ENCODE measurements around the gene CD300LD. TPM values are rescaled to one million over a fixed set of nuclear protein-coding genes. Genes with fewer than 3 reads are reported as not detected.
A peak's percentile ranks its signal among the peaks of the same experiment; 100 is the strongest.

The CD300LD gene
- total RNA-seq, 8 experiments from 2014 or later, result 0.25 to 0.33 TPM; not detected in 6

GRCh38 chr17:74624131-74624530 lies 32.0 kb upstream of the CD300LD start:
- no peak for ATAC-seq (replicated peaks in 6 of 8)
- H3K4me1 ChIP-seq (replicated peaks in 1 of 2), result no peaks in the 10 kb centered on the region
- in situ Hi-C loops (cut with MboI; ENCODE audit: low pct_unique_long_range_greater_than_20kb in 2 of 9, low sequenced_read_pairs in 9 of 9, unreplicated experiment in 9 of 9), result loop anchor here in 1 of 9 experiments (25.0 kb wide), 1 partner anchor 88 kb away; the partner anchor contains the start of gene CD300LF
- H3K4me3 ChIP-seq, result no peak overlapping the region
- no peak overlapping the region for H3K27ac ChIP-seq
- 100% methylated on average over 1 of the region's 1 CpG; no CpG with 5 or more reads in 9 of the 10 experiments for WGBS, 10 experiments

GRCh38 chr17:74623693-74624093 lies 31.6 kb upstream of the CD300LD start, which contains the start of gene CD300E:
TSS of gene CD300E (minus strand) at chr17:74623738. CDS start at chr17:74623621, 117 bp downstream.
- no peaks in the 10 kb centered on the region for H3K4me1 ChIP-seq (replicated peaks in 1 of 2)
- H3K4me3 ChIP-seq, result no peak within 1 kb of the TSS
- WGBS, 10 experiments, result 0 to 70% (median 50%) methylated on average over 1 to 5 of the region's 5 CpGs; no CpG with 5 or more reads in 1 of the 10 experiments
- no peak within 1 kb of the TSS for H3K27ac ChIP-seq
- ATAC-seq (replicated peaks in 6 of 8), result no peak
- in situ Hi-C loops (cut with MboI; ENCODE audit: low pct_unique_long_range_greater_than_20kb in 2 of 9, low sequenced_read_pairs in 9 of 9, unreplicated experiment in 9 of 9), result loop anchor here in 1 of 9 experiments (25.0 kb wide), 1 partner anchor 89 kb away; the partner anchor contains the start of gene CD300LF

- whole genome bisulfite sequencing, 10 experiments, result 0 to 83% (median 78%) methylated on average over 1 of the region's 2 CpGs; no CpG with 5 or more reads in 6 of the 10 experiments
- in situ Hi-C loops (cut with MboI; ENCODE audit: low pct_unique_long_range_greater_than_20kb in 2 of 9, low sequenced_read_pairs in 9 of 9, unreplicated experiment in 9 of 9), result loop anchor here in 1 of 9 experiments (25.0 kb wide), 1 partner anchor 93 kb away; the partner anchor contains the start of gene CD300LF
- ATAC-seq (replicated peaks in 6 of 8), result no peak
- Histone ChIP-seq H3K4me1 (replicated peaks in 1 of 2) (no peaks in the 10 kb centered on the region), H3K27ac (no peak overlapping the region), H3K4me3 (no peak overlapping the region)
These were observed 27.1 kb upstream of the CD300LD start for GRCh38 chr17:74619077-74619673.

GRCh38 chr17:74618451-74618850 lies 26.4 kb upstream of the CD300LD start:
- WGBS, 10 experiments, result 0 to 100% (median 28%) methylated on average over 1 to 2 of the region's 3 CpGs; no CpG with 5 or more reads in 6 of the 10 experiments

GRCh38 chr17:74616696-74617095 lies 24.6 kb upstream of the CD300LD start:
- ATAC-seq (replicated peaks in 6 of 8), result no peak
- Histone ChIP-seq H3K4me3 (no peak overlapping the region), H3K4me1 (replicated peaks in 1 of 2) (no peaks in the 10 kb centered on the region), H3K27ac (no peak overlapping the region)
- WGBS, 10 experiments, result 7 to 100% (median 88%) methylated on average over 1 to 3 of the region's 7 CpGs; no CpG with 5 or more reads in 6 of the 10 experiments
- in situ Hi-C loops (cut with MboI; ENCODE audit: low pct_unique_long_range_greater_than_20kb in 2 of 9, low sequenced_read_pairs in 9 of 9, unreplicated experiment in 9 of 9), result loop anchor here in 1 of 9 experiments (25.0 kb wide), 1 partner anchor 96 kb away; the partner anchor contains the start of gene CD300LF

More at GRCh38 chr17:74618451-74618850, 26.4 kb upstream of the CD300LD start:
- in situ Hi-C loops (cut with MboI; ENCODE audit: low pct_unique_long_range_greater_than_20kb in 2 of 9, low sequenced_read_pairs in 9 of 9, unreplicated experiment in 9 of 9), result loop anchor here in 1 of 9 experiments (25.0 kb wide), 1 partner anchor 94 kb away; the partner anchor contains the start of gene CD300LF
- H3K4me3 ChIP-seq, result no peak overlapping the region
- ATAC-seq (replicated peaks in 6 of 8), result no peak
- H3K4me1 ChIP-seq (replicated peaks in 1 of 2), result no peaks in the 10 kb centered on the region
- H3K27ac ChIP-seq, result no peak overlapping the region

- WGBS, 10 experiments, result 18% methylated on average over 4 of the region's 6 CpGs; no CpG with 5 or more reads in 9 of the 10 experiments
- in situ Hi-C loops (cut with MboI; ENCODE audit: low pct_unique_long_range_greater_than_20kb in 2 of 9, low sequenced_read_pairs in 9 of 9, unreplicated experiment in 9 of 9), result loop anchor here in 1 of 9 experiments (25.0 kb wide), 1 partner anchor 100 kb away; the partner anchor contains the start of gene CD300LF
These were observed 20.0 kb upstream of the CD300LD start for GRCh38 chr17:74612046-74612445.

GRCh38 chr17:74610108-74610507 lies 18.0 kb upstream of the CD300LD start:
- WGBS, 10 experiments, result 0 to 83% (median 18%) methylated on average over 1 to 2 of the region's 2 CpGs; no CpG with 5 or more reads in 3 of the 10 experiments
- Histone ChIP-seq H3K4me3 (no peak overlapping the region), H3K27ac (no peak overlapping the region), H3K4me1 (replicated peaks in 1 of 2) (peaks cover 0 to 4% of the 10 kb centered on the region in 2 donors)
- no peak for ATAC-seq (replicated peaks in 6 of 8)
- in situ Hi-C loops (cut with MboI; ENCODE audit: low pct_unique_long_range_greater_than_20kb in 2 of 9, low sequenced_read_pairs in 9 of 9, unreplicated experiment in 9 of 9), result loop anchor here in 1 of 9 experiments (25.0 kb wide), 1 partner anchor 102 kb away; the partner anchor contains the start of gene CD300LF

More at GRCh38 chr17:74612046-74612445, 20.0 kb upstream of the CD300LD start:
- Histone ChIP-seq H3K27ac (no peak overlapping the region), H3K4me3 (no peak overlapping the region), H3K4me1 (replicated peaks in 1 of 2) (no peaks in the 10 kb centered on the region)
- ATAC-seq (replicated peaks in 6 of 8), result no peak

GRCh38 chr17:74608511-74608910 lies 16.4 kb upstream of the CD300LD start:
- Histone ChIP-seq H3K4me1 (replicated peaks in 1 of 2) (peaks cover 0 to 4% of the 10 kb centered on the region in 2 donors), H3K4me3 (no peak overlapping the region), H3K27ac (no peak overlapping the region)
- in situ Hi-C loops (cut with MboI; ENCODE audit: low pct_unique_long_range_greater_than_20kb in 2 of 9, low sequenced_read_pairs in 9 of 9, unreplicated experiment in 9 of 9), result loop anchor here in 1 of 9 experiments (25.0 kb wide), 1 partner anchor 104 kb away; the partner anchor contains the start of gene CD300LF
- 25 to 93% (median 75%) methylated on average over 1 to 3 of the region's 3 CpGs; no CpG with 5 or more reads in 3 of the 10 experiments for WGBS, 10 experiments
- ATAC-seq (replicated peaks in 6 of 8), result peak in 1 of 8 experiments; percentile 25

GRCh38 chr17:74607221-74607620 lies 15.1 kb upstream of the CD300LD start:
- in situ Hi-C loops (cut with MboI; ENCODE audit: low pct_unique_long_range_greater_than_20kb in 2 of 9, low sequenced_read_pairs in 9 of 9, unreplicated experiment in 9 of 9), result loop anchor here in 1 of 9 experiments (25.0 kb wide), 1 partner anchor 105 kb away; the partner anchor contains the start of gene CD300LF
- H3K4me3 ChIP-seq, result no peak overlapping the region
- H3K4me1 ChIP-seq (replicated peaks in 1 of 2), result peaks cover 0 to 7% of the 10 kb centered on the region in 2 donors
- no peak overlapping the region for H3K27ac ChIP-seq
- 0 to 88% (median 55%) methylated on average over 1 of the region's 1 CpG; no CpG with 5 or more reads in 1 of the 10 experiments for WGBS, 10 experiments
- no peak for ATAC-seq (replicated peaks in 6 of 8)

GRCh38 chr17:74606050-74606449 lies 14.0 kb upstream of the CD300LD start:
- 30 to 93% (median 81%) methylated on average over 2 to 7 of the region's 8 CpGs; no CpG with 5 or more reads in 5 of the 10 experiments for WGBS, 10 experiments
- Histone ChIP-seq H3K4me3 (no peak overlapping the region), H3K27ac (no peak overlapping the region), H3K4me1 (replicated peaks in 1 of 2) (peaks cover 0 to 7% of the 10 kb centered on the region in 2 donors)
- ATAC-seq (replicated peaks in 6 of 8), result no peak
- in situ Hi-C loops (cut with MboI; ENCODE audit: low pct_unique_long_range_greater_than_20kb in 2 of 9, low sequenced_read_pairs in 9 of 9, unreplicated experiment in 9 of 9), result loop anchor here in 1 of 9 experiments (25.0 kb wide), 1 partner anchor 106 kb away; the partner anchor contains the start of gene CD300LF

GRCh38 chr17:74605361-74605760 lies 13.3 kb upstream of the CD300LD start:
- peak in 7 of 8 experiments; percentile 53 to 82 (median 65) for ATAC-seq (replicated peaks in 6 of 8)
- 0 to 80% (median 60%) methylated on average over 1 to 7 of the region's 10 CpGs; no CpG with 5 or more reads in 3 of the 10 experiments for WGBS, 10 experiments
- Histone ChIP-seq H3K4me3 (no peak overlapping the region), H3K27ac (no peak overlapping the region), H3K4me1 (replicated peaks in 1 of 2) (peaks cover 0 to 7% of the 10 kb centered on the region in 2 donors)
- in situ Hi-C loops (cut with MboI; ENCODE audit: low pct_unique_long_range_greater_than_20kb in 2 of 9, low sequenced_read_pairs in 9 of 9, unreplicated experiment in 9 of 9), result loop anchor here in 1 of 9 experiments (25.0 kb wide), 1 partner anchor 107 kb away; the partner anchor contains the start of gene CD300LF

GRCh38 chr17:74604761-74605160 lies 12.7 kb upstream of the CD300LD start:
- peak in 3 of 8 experiments; percentile 75 to 81 (median 77) for ATAC-seq (replicated peaks in 6 of 8)
- WGBS, 10 experiments, result 17 to 80% (median 76%) methylated on average over 1 to 3 of the region's 10 CpGs; no CpG with 5 or more reads in 5 of the 10 experiments
- H3K27ac ChIP-seq, result no peak overlapping the region
- in situ Hi-C loops (cut with MboI; ENCODE audit: low pct_unique_long_range_greater_than_20kb in 2 of 9, low sequenced_read_pairs in 9 of 9, unreplicated experiment in 9 of 9), result loop anchor here in 1 of 9 experiments (25.0 kb wide), 1 partner anchor 108 kb away; the partner anchor contains the start of gene CD300LF
- peaks cover 0 to 7% of the 10 kb centered on the region in 2 donors for H3K4me1 ChIP-seq (replicated peaks in 1 of 2)
- no peak overlapping the region for H3K4me3 ChIP-seq
